Measurements from ENCODE around the gene CACYBP.
"Not testable (repeated sequence)": the region's sequence is repeated elsewhere in the genome, so short reads cannot be mapped to it uniquely, and the experiment has no call there.

The CACYBP gene

DNA sequence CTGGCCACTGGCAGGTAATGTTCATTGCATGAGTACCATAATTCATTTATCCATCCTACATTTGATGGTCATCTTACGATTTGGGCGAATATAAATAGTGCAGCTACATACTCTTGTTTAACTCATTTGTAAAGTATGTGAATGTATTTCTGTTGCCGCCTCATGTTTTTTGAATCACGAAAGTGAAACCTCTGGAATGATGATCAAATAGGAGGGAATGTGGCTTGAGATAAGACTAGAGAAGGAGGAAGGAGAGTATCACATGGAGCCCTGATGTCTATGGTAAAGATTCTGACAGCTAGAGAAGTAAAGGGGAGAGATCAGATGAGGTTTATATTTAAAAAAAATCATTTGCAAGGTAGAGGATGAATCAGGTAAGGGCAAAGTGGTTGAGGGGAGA is 15.5 kb downstream of the CACYBP start:
- no peak for DNase-seq

DNA sequence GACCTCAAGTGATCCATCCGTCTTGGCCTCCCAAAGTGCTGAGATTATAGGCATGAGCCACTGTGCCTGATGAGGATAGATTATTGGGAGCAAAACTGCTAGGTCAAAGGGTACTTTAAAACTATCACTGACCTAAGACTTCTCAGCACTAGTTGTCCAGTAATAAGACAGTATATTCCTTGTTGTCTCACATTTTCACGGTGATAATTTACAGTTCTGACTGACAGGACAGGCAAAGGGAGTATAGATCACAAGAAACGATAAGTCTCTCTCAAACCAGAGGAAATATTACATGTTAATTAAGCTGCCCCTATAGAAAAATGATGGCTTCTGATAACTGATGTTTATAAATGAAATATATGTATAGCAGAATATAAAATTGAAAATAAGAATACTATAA is 19.8 kb downstream of the CACYBP start:
- no peak for DNase-seq

DNA sequence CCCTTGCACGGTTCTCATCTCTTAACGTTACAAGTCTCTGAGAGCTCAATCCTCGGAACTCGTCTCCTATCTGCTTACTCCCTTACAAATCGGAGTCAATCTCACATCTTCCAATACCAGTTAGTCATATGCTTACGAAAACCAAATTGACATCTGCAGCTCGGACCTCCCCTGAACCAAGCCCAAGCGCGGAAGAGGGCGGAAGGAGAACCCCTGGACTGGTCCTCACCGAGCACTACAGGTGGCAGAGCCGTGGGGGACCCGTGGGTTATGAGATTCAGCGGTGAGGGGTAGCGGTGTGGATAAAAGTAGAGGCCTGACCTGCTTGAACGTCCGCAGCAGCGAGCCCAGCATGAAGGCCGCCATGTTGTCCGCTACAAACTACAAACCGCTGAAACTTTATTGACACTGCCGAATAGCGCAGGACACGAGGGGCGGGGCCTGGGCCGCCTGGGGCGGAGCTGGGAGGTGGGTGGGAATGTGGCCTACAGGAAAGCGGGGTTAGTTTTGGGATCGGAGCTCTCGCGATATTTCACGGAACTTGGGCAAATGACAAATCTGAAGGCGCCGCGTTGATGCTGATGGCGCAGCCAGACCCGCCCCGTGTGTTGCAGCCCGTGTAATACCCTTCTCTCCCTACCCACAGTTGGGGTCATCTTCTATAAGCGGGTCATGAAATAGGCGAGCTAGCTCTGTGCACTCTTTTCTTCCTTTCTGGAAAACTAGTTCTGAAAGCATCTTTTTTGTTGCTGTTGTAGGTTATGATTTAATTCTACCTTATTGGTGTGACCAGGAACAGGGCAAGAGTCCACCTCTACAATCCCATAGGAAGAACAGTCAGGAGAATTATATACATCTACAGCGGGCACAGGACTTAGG is 23.5 kb downstream of the CACYBP start, which contains the start of gene MRPS14:
MRPS14 (minus strand) TSS at position 383 of the 879 bp plus-strand sequence; CDS start at position 366, 17 bp downstream.
- DNase-seq: peak; percentile 96

DNA sequence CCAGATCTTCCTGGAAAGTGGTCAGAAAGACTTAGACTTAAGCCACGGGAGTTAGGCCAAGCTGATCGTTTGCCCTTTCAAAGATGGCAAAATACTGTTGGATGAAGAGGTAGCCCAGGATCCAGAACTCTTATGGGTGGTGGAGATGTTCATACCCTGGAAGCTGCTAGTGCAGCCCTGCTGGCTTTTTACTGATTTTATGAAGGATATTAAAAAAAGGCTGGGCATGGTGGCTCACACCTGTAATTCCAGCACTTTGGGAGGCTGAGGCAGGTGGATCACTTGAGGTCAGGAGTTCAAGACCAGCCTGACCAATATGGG is 24.1 kb downstream of the CACYBP start:
- DNase-seq: not testable (repeated sequence)

DNA sequence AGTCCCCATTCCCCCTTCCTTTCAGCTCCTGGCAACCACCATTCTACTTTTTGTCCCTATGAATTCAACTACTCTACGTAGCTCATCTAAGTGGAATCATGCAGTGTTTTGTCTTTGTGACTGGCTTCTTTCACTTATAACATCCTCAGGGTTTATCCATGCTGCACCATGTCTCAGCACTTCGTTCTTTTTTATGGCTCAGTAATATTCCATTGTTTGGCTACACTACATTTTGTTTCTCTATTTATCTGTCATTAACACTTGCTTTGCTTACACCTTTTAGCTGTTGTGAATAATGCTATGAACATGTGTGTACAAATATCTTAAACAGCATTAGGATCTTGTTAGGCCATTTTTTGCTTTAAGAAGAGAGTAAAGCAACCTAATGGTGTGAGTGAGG is 25.0 kb downstream of the CACYBP start:
- DNase-seq: no peak

DNA sequence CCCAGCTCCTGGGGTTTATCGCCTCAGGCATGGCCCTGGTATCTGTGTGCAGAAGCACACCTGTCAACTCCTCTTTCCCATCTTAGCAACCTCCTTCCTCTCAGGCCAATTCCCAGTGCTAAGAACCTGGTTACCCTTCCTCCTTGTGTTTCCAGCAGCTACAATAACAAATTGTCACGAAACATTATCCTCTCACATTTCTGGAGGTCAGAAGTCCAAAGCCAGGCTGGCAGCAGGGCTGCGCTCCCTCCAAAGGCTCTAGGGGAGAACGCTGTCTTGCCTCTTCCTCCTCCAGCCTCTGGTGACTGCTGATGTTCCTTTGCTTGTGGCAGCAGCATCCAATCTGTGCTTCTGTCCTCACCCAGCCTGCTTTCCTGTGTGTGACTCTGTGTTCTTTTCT is 34.2 kb downstream of the CACYBP start:
- no peak for DNase-seq

DNA sequence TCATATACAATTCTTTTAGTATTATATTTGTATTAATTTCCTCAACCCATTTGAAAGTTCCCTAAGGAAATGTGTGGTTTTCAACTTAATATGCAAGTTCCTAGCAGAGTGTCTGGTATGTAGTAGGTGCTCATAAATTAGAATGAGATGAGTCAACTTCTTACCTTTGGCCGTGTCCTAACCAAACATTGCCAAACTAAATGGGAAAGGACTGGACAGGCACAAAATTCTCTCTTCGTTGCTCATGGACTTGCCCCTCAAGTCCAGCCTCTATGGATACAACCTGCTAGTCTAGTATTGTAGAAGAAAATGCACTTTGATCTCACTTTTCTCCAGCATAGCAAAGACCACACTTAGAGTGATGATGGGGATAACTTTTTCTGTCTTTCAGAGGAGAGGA is 35.0 kb downstream of the CACYBP start:
- no peak for DNase-seq

DNA sequence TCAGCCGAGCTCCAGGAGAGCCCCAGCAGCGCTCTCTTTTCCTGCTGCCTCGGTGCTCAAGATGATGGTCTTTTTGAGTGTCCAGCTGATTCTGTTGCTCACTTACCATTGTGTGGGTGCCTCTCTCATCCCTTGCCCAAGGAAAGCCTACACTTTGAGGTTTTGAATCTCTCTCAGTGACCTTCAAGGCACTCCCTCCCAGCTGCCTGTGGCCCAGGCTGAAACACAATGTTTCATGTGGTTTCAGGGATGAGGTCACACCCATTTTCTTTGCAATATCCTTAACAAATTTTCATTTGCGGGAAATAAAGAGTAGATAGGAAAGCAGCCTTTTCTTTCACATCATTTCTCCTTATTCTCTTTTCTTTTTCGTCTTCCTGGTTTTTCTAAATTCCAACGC is 36.1 kb downstream of the CACYBP start:
- DNase-seq: no peak

DNA sequence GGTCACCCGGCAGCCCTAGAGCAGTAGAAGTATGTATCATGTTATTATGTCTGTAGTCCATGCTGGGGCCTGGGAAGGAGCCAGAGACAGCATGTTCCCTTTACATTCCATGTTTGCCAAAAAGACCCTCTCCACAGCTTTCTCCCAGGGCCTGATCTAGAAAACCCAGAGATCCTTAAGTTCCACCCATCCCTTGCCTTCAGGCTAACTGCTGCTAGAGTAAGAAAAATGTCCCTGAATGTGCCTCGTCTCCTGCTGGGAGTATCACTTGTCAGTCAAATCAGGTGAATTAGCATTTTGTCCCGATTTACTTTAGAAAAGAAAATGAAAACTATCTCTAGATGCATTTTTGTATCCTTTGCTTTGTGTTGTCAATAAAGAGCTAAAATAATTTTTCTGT is 36.7 kb downstream of the CACYBP start:
- DNase-seq: no peak

DNA sequence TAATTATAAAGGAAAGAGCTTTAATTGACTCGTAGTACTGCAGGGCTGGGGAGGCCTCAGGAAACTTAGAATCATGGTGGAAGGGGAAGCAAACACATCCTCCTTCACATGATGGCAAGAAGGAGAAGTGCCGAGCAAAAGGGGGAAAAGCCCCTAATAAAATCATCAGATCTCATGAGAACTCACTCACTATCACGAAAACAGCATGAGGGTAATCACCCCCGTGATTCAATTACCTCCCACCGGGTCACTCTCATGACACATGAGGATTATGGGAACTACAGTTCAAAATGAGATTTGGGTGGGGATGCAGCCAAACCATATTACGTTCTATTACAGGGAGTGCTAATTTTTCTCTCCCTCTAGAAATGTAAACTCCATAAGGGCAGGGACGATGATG is 37.7 kb downstream of the CACYBP start:
- no peak for DNase-seq

DNA sequence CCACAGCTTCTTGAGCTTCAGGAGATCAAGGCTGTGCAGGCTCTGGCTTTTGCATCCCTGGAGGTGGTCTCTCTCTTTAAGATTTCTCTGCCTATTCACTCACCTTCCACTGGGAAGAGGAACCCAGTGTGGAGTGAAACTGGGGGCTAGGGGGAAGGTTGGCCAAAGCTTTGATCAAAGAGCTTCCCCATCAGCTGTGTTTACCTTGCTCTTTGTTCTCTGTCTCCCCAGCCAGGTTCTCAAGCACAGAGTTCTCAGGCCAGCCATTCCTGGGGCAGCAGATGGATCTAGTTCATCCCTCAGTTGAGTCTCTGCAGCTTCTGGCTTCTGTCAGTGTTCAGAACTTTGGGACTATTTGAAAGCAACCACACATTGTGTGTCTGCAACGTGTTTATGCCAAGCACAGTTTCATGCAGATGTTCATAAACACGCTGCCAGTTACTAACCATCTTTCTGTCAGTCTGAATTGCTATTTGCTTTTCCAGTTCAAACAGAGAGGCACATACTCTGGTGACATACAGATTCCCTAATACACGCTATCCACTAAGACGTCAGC is 40.7 kb downstream of the CACYBP start:
- no peak for DNase-seq

DNA sequence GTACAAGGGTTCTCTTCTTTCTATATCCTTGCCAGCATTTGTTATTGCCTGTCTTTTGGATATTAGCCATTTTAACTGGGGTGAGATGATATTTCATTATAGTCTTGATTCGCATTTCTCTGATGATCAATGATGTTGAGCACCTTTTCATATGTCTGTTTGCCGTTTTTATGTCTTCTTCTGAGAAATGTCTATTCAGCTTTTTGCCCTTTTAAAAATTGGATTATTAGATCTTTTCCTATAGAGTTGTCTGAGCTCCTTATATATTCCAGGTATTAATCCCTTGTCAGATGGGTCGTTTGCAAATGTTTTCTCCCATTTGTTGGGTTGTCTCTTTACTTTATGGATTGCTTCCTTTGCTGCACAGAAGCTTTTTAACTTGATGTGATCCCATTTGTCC is 42.9 kb downstream of the CACYBP start:
- DNase-seq: no peak

DNA sequence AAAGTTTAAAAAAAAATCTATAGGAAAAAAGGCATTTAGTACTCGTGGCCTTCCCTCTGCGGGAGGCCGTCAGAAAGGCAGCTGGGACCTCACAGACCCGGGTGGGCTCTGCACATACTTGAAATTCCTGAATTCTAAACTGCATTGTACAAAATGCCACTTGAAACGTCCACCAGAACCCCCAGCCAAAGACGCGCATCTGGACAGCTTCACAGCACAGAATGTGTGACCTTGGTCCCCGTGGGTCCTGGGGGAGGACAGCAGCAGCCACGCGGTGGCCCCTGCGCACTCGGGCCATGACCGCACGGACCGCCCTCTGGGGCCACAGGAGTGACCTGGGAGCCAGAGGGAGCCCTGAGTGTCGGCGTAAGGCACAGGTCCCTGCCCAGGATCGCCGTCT is 44.1 kb downstream of the CACYBP start:
- DNase-seq: no peak

DNA sequence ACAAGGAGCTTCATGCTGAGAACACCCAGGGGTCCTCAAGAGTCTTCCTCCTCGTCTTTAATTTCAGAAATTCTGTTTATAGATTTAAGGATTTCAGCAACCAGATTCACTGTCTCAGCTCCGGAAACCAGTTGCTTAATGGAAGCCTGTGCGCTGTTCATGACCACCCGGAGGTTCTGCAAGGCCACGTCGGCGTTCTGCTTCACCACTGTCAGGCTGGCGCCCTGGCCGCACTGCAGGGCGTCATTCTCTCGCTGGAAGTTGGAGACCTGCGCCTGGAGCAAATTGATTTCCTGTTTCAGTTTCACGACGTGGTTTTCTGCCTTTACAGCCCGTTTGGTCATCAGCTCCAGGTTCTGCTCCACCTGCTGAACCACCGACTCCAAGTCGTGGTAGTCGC is 44.8 kb downstream of the CACYBP start:
- DNase-seq: not testable (repeated sequence)

DNA sequence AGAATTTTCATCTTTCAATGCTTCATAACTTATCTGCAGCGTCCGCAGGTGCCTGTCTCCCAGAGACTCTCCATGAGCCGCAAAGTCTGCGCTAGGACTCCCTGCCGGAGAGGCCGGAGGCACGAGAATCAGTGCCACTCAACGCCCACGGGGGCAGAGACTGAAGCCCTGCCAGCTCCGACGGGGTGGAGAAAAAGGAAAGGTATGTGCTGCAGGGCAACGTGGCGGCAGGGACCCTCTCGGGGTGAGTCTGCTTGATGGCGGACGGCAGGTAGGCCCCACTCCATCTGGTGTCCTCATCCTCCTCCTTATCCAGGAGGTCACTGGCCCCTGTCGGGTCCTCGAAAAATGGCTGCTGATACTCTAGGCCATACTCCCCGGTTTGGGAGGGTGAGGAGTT is 45.4 kb downstream of the CACYBP start:
- DNase-seq: no peak

DNA sequence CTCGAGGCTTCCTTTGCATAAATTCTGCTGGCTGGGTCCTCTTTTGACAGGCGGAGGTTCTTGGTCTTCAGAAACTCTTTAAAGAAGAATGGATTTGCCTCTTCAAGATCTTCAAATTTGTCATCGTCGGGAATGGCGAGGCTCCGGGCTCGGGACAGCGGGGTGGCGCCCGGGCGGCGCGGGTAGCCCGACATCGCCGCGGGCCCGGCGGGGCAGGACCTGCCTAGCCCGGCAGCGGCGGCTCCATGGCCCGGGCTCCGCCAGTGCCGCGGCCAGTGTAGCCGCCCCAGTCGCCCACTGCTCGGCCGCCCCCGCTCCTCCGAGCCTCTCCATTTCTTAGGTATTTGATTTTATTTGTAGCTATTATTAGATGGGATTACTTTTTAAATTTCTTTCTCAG is 45.8 kb downstream of the CACYBP start:
- DNase-seq: no peak

DNA sequence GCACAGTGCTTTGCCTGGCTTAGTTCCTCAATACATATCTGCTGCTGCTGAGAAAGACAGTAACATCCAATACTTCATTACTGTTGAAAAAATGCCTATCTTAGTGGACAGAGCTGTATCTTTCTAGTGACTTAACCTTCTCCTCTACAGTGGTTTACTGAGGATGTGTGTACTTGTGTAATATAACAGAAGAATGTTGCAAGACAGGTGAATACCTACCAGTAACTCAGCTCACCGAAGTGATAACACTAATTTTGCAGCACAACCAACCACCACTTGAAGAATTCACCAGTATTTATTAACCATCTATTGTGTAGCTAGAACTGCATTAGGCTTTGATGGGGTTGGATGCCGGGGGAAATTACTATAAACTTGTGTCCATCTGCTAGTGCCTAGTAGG is 51.2 kb downstream of the CACYBP start:
- no peak for DNase-seq

DNA sequence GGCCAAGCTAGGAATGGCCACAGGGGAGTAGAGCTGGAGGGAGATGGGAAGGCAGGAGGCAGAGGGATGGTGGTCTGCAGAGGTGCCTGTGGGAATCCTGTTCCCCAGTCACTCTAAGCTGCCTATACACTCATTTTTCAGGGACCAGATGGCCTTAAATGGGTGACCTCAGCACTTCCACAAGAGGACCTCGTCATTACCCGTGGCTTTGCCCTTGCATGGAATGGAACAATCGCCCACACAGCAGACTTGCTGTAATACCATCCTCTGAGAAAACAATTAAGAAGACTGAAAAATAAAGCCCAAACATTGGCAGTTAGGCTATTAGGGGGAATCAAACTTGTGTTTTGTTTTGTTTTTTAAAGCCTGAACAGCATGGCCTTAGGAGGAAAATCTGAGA is 55.0 kb downstream of the CACYBP start:
- DNase-seq: no peak

Measured in NCI-H1105 (cell line).